Lower lobe of right lung (tissue), 2 donors: ENCODE measurements around the gene RIPOR3. TPM values are rescaled to one million over a fixed set of nuclear protein-coding genes. Genes with fewer than 3 reads are reported as not detected.
"Not testable (repeated sequence)": the region's sequence is repeated elsewhere in the genome, so short reads cannot be mapped to it uniquely, and the experiment has no call there.

Source experiments
- ATAC-seq, 2 donors: fragments of 200-7000 bp; cut with Tn5 transposase; one replicate each; pipeline ENCODE4 v1.9.1; 2020 to 2022; ENCODE audit warnings: mild to moderate bottlenecking in 2 of 2, moderate library complexity in 2 of 2
- DNase-seq: peaks from one replicate; pipeline ENCODE4 v3.0.0-alpha.2; 2020
- H3K27ac ChIP-seq: fragments of 200-600 bp; one replicate; pipeline ENCODE4 v1.8.0; 2022
- H3K27me3 ChIP-seq: fragments of 200-600 bp; one replicate; pipeline ENCODE4 v1.8.0; 2022; ENCODE audit warnings: low read depth
- H3K36me3 ChIP-seq: fragments of 200-600 bp; one replicate; pipeline ENCODE4 v1.8.0; 2022; ENCODE audit warnings: mild to moderate bottlenecking
- H3K4me1 ChIP-seq: fragments of 200-600 bp; one replicate; pipeline ENCODE4 v1.8.0; 2022
- H3K4me3 ChIP-seq: fragments of 200-600 bp; one replicate; pipeline ENCODE4 v1.8.0; 2022; ENCODE audit warnings: mild to moderate bottlenecking
- H3K9me3 ChIP-seq: fragments of 200-600 bp; one replicate; pipeline ENCODE4 v1.8.0; 2022
- intact Hi-C: fragments of 100-400 bp; cut with DNase I; formaldehyde crosslinking; loops from one replicate; pipeline ENCODE4 v1.11.0; 2022
- total RNA-seq: library from RNA; stranded (reverse); fragmentation: NEBNext Ultra II Directional; extraction: Animal tissue kit (Norgen Biotek cat#: 25700); gene quantifications from one replicate; pipeline ENCODE4 v1.2.1, GENCODE V29; 2021
- TF ChIP-seq, protein P1 (sequence below): fragments of 200-600 bp; IDR thresholded peaks from one replicate; pipeline ENCODE4 v1.8.0; 2022; ENCODE audit warnings: antibody characterized with exemption, mild to moderate bottlenecking
- donor health status: DM: no; HTN: yes; CAD: no; lungs with severe emphysema.

RIPOR3 gene
- total RNA-seq, 1 donor from 2014 or later, result 11.0 TPM

DNA sequence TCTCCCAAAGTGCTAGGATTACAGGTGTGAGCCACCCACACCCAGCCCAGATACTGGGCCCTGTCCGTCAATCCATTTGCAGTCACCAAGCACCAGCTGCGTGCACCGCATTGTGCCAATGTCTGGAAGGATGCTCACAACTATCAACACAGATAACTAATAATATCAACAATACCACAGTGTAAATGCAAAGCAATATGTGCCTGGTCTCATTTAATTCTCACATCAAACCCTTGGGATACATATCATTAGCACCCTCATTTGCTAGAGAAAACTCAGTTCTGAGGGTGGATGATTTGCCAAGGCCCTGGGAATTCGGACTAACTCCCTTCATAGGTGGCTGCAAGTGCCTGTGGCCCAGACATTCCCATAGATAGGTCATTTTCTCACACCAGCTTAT is 14.5 kb downstream of the RIPOR3 start:
- intact Hi-C loops, result no loop called here
- Histone ChIP-seq H3K36me3 (no peaks in the 10 kb centered on the region), H3K9me3 (no peaks in the 10 kb centered on the region), H3K27ac (no peak overlapping the region), H3K27me3 (no peaks in the 10 kb centered on the region), H3K4me3 (no peak overlapping the region), H3K4me1 (no peaks in the 10 kb centered on the region)
- TF ChIP-seq, protein P1, sequence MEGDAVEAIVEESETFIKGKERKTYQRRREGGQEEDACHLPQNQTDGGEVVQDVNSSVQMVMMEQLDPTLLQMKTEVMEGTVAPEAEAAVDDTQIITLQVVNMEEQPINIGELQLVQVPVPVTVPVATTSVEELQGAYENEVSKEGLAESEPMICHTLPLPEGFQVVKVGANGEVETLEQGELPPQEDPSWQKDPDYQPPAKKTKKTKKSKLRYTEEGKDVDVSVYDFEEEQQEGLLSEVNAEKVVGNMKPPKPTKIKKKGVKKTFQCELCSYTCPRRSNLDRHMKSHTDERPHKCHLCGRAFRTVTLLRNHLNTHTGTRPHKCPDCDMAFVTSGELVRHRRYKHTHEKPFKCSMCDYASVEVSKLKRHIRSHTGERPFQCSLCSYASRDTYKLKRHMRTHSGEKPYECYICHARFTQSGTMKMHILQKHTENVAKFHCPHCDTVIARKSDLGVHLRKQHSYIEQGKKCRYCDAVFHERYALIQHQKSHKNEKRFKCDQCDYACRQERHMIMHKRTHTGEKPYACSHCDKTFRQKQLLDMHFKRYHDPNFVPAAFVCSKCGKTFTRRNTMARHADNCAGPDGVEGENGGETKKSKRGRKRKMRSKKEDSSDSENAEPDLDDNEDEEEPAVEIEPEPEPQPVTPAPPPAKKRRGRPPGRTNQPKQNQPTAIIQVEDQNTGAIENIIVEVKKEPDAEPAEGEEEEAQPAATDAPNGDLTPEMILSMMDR, result no peak
- ATAC-seq (no peak), DNase-seq (no peak)

DNA sequence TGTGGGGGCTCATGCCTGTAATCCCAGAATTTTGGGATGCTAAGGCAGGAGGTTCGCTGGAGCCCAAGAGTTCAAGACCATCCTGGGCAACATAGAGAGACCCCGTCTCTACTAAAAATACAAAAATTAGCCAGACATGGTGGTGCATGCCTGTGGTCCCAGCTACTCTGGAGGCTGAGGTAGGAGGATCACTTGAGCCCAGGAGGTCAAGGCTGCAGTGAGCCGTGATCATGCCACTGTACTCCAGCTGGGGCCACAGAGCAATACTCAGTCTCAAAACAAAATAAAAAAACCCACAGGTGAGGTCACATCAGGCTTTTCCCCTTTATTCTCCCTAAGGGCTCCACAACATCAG is 15.0 kb downstream of the RIPOR3 start:
- H3K27me3 ChIP-seq, H3K9me3 ChIP-seq, ATAC-seq, H3K4me3 ChIP-seq, H3K36me3 ChIP-seq, intact Hi-C loops, H3K27ac ChIP-seq, H3K4me1 ChIP-seq, DNase-seq: not testable (repeated sequence)

DNA sequence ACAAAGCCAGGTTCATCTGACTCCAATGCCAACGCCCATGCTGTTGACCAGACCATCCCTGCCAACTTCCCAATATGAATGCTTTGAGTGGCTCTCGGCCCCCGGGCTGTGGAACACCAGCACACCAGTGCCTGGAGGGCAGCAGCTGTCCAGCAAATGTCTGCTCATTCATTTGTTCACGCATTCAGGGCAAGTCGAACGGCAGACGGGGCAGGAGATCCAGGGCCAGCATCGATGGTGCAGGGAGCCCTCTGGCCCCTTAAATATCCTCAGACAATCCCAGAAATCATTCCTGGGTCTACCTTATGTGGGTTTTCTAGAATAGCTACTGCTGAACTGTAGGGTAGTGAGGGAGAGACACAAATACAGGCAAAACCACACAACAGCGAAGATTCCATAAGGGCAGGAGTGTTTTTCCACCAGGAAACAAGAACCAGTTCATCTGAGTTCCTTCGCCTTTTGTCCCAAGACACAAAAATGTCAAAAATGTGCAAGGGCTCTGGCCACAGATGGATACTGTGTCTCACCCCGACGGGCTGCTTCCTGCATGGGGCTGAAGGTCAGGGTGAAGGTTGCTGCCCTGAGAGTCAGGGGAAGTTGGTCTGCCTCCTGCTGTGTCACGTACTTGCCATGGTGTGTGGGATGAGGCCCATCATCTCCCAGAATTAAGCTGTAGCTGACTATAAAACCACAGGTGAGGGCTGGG is 15.5 kb downstream of the RIPOR3 start:
- H3K9me3 ChIP-seq, result no peaks in the 10 kb centered on the region
- H3K4me1 ChIP-seq, result no peaks in the 10 kb centered on the region
- peak in 1 of 2 donors; percentile 37 for ATAC-seq
- H3K27ac ChIP-seq, result no peak overlapping the region
- H3K27me3 ChIP-seq, result no peaks in the 10 kb centered on the region
- intact Hi-C loops, result no loop called here
- TF ChIP-seq, protein P1, result no peak
- DNase-seq, result no peak
- no peak overlapping the region for H3K4me3 ChIP-seq
- no peaks in the 10 kb centered on the region for H3K36me3 ChIP-seq

DNA sequence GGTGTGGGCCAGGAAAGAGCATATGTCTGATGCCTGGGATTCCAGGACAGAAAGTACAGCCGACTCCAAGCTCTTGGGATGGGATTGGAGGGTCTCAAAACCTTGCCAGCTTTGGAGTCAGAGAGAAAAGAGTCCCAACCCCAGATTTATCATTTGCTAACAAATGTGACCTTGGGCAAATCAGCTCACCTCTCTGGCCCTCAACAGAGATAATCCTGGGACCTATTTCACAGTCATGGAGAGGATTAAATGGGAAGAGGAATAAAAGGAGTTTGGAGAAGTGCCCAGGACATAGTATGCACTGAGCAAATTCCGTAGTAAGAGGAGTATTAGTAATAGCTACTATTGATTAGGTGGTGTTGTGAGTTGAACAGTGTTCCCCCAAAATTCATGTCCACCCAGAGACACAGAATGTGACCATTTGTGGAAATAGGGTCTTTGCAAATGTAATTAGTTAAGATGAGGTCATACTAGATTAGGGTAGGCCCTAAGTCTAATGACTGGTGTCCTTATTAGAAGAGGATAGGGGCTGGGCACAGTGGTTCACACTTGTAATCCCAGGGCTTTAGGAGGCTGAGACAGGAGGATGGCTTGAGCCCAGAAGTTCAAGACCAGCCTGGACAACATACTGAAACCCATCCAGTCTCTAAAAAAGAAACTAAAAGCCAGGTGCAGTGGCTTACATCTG is 17.1 kb downstream of the RIPOR3 start:
- TF ChIP-seq, protein P1, result no peak
- H3K27ac ChIP-seq, result no peak overlapping the region
- no peak for DNase-seq
- intact Hi-C loops, result no loop called here
- no peaks in the 10 kb centered on the region for H3K4me1 ChIP-seq
- no peaks in the 10 kb centered on the region for H3K36me3 ChIP-seq
- ATAC-seq, result no peak
- no peaks in the 10 kb centered on the region for H3K27me3 ChIP-seq
- H3K9me3 ChIP-seq, result no peaks in the 10 kb centered on the region
- H3K4me3 ChIP-seq, result no peak overlapping the region

DNA sequence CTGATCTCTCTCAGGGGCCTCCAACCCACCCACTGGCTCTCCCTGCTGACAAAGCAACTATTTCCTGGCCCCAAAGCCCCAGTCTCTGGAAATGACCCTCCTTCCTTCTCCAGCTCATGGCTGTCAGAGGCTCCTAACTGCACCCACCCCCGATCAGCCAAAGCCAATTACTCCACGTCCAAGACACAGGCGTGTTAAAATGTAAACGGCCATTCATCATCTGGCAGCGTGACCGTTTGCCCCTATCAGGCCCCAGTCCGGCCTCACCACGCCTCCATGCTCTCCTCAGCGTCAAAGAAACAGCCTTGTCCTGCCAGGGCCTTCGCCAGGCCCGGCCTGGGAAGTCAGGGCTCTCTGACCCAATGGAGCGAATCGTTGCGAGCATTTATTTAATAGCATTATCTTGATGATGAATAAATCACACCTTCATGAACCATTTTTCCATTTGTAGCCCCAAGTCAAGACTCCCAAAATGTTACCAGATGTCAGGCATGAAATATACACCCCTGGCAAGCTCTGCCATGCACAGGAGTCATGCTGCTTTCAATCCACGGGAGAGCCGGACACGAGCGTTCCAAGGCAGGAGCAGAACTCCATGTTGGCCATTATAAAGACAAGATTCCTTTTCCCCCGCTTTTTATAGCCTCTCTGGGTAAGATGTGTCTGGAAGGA is 17.7 kb downstream of the RIPOR3 start:
- Histone ChIP-seq H3K4me1 (no peaks in the 10 kb centered on the region), H3K9me3 (no peaks in the 10 kb centered on the region), H3K4me3 (no peak overlapping the region), H3K36me3 (no peaks in the 10 kb centered on the region), H3K27ac (no peak overlapping the region), H3K27me3 (no peaks in the 10 kb centered on the region)
- intact Hi-C loops, result no loop called here
- ATAC-seq (no peak), DNase-seq (no peak)
- TF ChIP-seq, protein P1, result no peak

DNA sequence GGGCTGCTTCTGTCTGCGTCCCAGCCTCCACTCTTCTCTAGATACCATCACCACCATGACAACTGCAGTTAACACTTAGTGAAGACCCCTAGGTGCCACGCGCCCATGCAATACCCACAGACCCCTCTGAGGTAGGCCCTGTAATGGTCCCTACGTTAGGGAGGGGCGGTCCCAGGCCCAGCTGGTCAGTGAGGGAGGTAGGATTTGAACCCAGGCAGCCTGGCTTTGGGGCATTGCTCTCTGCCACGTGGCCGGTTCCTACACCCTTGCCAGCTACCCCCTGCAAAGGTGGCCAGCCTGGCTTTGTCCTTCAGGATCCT is 18.2 kb downstream of the RIPOR3 start:
- TF ChIP-seq, protein P1, result no peak
- Histone ChIP-seq H3K27ac (no peak overlapping the region), H3K9me3 (no peaks in the 10 kb centered on the region), H3K27me3 (no peaks in the 10 kb centered on the region), H3K36me3 (no peaks in the 10 kb centered on the region), H3K4me1 (no peaks in the 10 kb centered on the region), H3K4me3 (no peak overlapping the region)
- DNase-seq (no peak), ATAC-seq (no peak)
- intact Hi-C loops, result no loop called here
